Endothelial cell (in vitro differentiated cells): ENCODE results near the gene LYPD6. TPM values are rescaled to one million over a fixed set of nuclear protein-coding genes. Genes with fewer than 3 reads are reported as not detected.
A peak's percentile ranks its signal among the peaks of the same experiment; 100 is the strongest.

Experiments used
- DNase-seq: peaks from one replicate; pipeline ENCODE4 v3.0.0; 2021; ENCODE audit warnings: low spot score
- H3K27ac Mint-ChIP-seq: one replicate; pipeline ENCODE4 v1.8.0; 2021; ENCODE audit warnings: mixed read lengths, inconsistent platforms; ENCODE audit not compliant: unreplicated experiment
- H3K27me3 Mint-ChIP-seq: one replicate; pipeline ENCODE4 v1.8.0; 2021; ENCODE audit warnings: mild to moderate bottlenecking, moderate library complexity, mixed read lengths, inconsistent platforms; ENCODE audit not compliant: unreplicated experiment
- H3K36me3 Mint-ChIP-seq: one replicate; pipeline ENCODE4 v1.8.0; 2021; ENCODE audit warnings: mild to moderate bottlenecking, low read depth, mixed read lengths, inconsistent platforms; ENCODE audit not compliant: unreplicated experiment
- H3K4me1 Mint-ChIP-seq: one replicate; pipeline ENCODE4 v1.8.0; 2021; ENCODE audit warnings: mild to moderate bottlenecking, mixed read lengths, inconsistent platforms; ENCODE audit not compliant: unreplicated experiment
- H3K4me3 Mint-ChIP-seq: one replicate; pipeline ENCODE4 v1.8.0; 2021; ENCODE audit warnings: mild to moderate bottlenecking, mixed read lengths, inconsistent platforms; ENCODE audit not compliant: unreplicated experiment
- H3K9me3 Mint-ChIP-seq: one replicate; pipeline ENCODE4 v1.8.0; 2021; ENCODE audit warnings: mixed read lengths, inconsistent platforms; ENCODE audit not compliant: unreplicated experiment
- CTCF ChIP-seq: fragments of 200-600 bp; sonication (generic); IDR thresholded peaks from one replicate; pipeline ENCODE4 v1.5.0; 2021; ENCODE audit warnings: antibody characterized with exemption; ENCODE audit not compliant: unreplicated experiment
- long read RNA-seq: library from polyadenylated mRNA; unstranded; transcript quantifications from one replicate; pipeline ENCODE4 v2.0.0, GENCODE V29; 2020; ENCODE audit not compliant: unreplicated experiment
- total RNA-seq: library from RNA; stranded (reverse); fragmentation: NEBNext Ultra II Directional; extraction: Animal tissue kit (Norgen Biotek cat#: 25700); gene quantifications from one replicate; pipeline ENCODE4 v1.2.1, GENCODE V29; 2021; ENCODE audit not compliant: unreplicated experiment

The LYPD6 gene
- total RNA-seq, result 3.5 TPM
- long read RNA-seq, full-length matches to known transcripts, result 2 of 2 reads
- long read RNA-seq, partial matches to known transcripts, result 0 of 2 reads
- long read RNA-seq, other reads (novel, unspliced or antisense), result 0 of 2 reads

- Mint-ChIP-seq H3K27ac (peak within 1 kb of the TSS; percentile 34), H3K4me3 (peak within 1 kb of the TSS; percentile 91), H3K4me1 (peaks cover 12% of the 10 kb centered on the region), H3K36me3 (no peaks in the 10 kb centered on the region), H3K27me3 (peaks cover 9% of the 10 kb centered on the region), H3K9me3 (no peaks in the 10 kb centered on the region)
- no peak for TF ChIP-seq CTCF
- peak; percentile 76 for DNase-seq
Observed at GRCh38 chr2:149330127-149331022, at the start of gene LYPD6. TSS of gene LYPD6 (plus strand) at chr2:149330587. CDS start at chr2:149437709, 107,122 bp downstream.

- H3K36me3 Mint-ChIP-seq, result no peaks in the 10 kb centered on the region
- peaks cover 9% of the 10 kb centered on the region for H3K4me1 Mint-ChIP-seq
- H3K27ac Mint-ChIP-seq, result no peak overlapping the region
- no peaks in the 10 kb centered on the region for H3K27me3 Mint-ChIP-seq
- no peak for TF ChIP-seq CTCF
- H3K4me3 Mint-ChIP-seq, result no peak overlapping the region
- no peaks in the 10 kb centered on the region for H3K9me3 Mint-ChIP-seq
- no peak for DNase-seq
Observed at GRCh38 chr2:149281441-149281840, 48.9 kb upstream of the LYPD6 start.

GRCh38 chr2:149290662-149291061 lies 39.7 kb upstream of the LYPD6 start:
- H3K27ac Mint-ChIP-seq, result no peak overlapping the region
- no peaks in the 10 kb centered on the region for H3K9me3 Mint-ChIP-seq
- no peak for TF ChIP-seq CTCF
- DNase-seq, result no peak
- H3K27me3 Mint-ChIP-seq, result no peaks in the 10 kb centered on the region
- no peak overlapping the region for H3K4me3 Mint-ChIP-seq
- H3K36me3 Mint-ChIP-seq, result no peaks in the 10 kb centered on the region
- H3K4me1 Mint-ChIP-seq, result no peaks in the 10 kb centered on the region

- Mint-ChIP-seq H3K36me3 (no peaks in the 10 kb centered on the region), H3K27me3 (no peaks in the 10 kb centered on the region), H3K27ac (no peak overlapping the region), H3K4me3 (no peak overlapping the region), H3K4me1 (no peaks in the 10 kb centered on the region), H3K9me3 (no peaks in the 10 kb centered on the region)
- TF ChIP-seq CTCF, result no peak
- DNase-seq, result no peak
Observed at GRCh38 chr2:149291881-149292280, 38.5 kb upstream of the LYPD6 start.

- H3K4me1 Mint-ChIP-seq, result no peaks in the 10 kb centered on the region
- H3K4me3 Mint-ChIP-seq, result no peak overlapping the region
- no peaks in the 10 kb centered on the region for H3K36me3 Mint-ChIP-seq
- no peak for DNase-seq
- H3K27ac Mint-ChIP-seq, result no peak overlapping the region
- TF ChIP-seq CTCF, result no peak
- H3K27me3 Mint-ChIP-seq, result no peaks in the 10 kb centered on the region
- no peaks in the 10 kb centered on the region for H3K9me3 Mint-ChIP-seq
Observed at GRCh38 chr2:149296031-149296430, 34.4 kb upstream of the LYPD6 start.
